Activated naive CD8-positive, alpha-beta T cell treated with anti-CD3 and anti-CD28 coated beads, Interleukin-2, amount 50 U/mL, for 24 hours (primary cell): Measurements from ENCODE around the gene SPOUT1.
"Not testable (repeated sequence)": the region's sequence is repeated elsewhere in the genome, so short reads cannot be mapped to it uniquely, and the experiment has no call there.

Experiments used
- ATAC-seq: fragments of 150-1000 bp; cut with Tn5 transposase; one replicate; pipeline ENCODE4 v1.10.0; 2021
- DNase-seq: peaks from one replicate; pipeline ENCODE4 v3.0.0; 2021
- H3K27ac Mint-ChIP-seq: one replicate; pipeline ENCODE4 v1.8.0; 2021; ENCODE audit warnings: mild to moderate bottlenecking, mixed read lengths
- H3K27me3 Mint-ChIP-seq: one replicate; pipeline ENCODE4 v1.8.0; 2021; ENCODE audit warnings: mixed read lengths
- H3K36me3 Mint-ChIP-seq: one replicate; pipeline ENCODE4 v1.8.0; 2021; ENCODE audit warnings: low read depth, mixed read lengths
- H3K4me1 Mint-ChIP-seq: one replicate; pipeline ENCODE4 v1.8.0; 2021; ENCODE audit warnings: mixed read lengths
- H3K4me3 Mint-ChIP-seq: one replicate; pipeline ENCODE4 v1.8.0; 2021; ENCODE audit warnings: mild to moderate bottlenecking, moderate library complexity, mixed read lengths
- H3K9me3 Mint-ChIP-seq: one replicate; pipeline ENCODE4 v1.8.0; 2021; ENCODE audit warnings: mixed read lengths

SPOUT1 gene

GRCh38 chr9:128846680-128847030 lies 17.1 kb upstream of the SPOUT1 start:
- H3K27ac Mint-ChIP-seq = no peak overlapping the region
- H3K27me3 Mint-ChIP-seq = no peaks in the 10 kb centered on the region
- no peaks in the 10 kb centered on the region for H3K4me1 Mint-ChIP-seq
- ATAC-seq (no peak), DNase-seq (no peak)
- no peak overlapping the region for H3K4me3 Mint-ChIP-seq
- H3K36me3 Mint-ChIP-seq = peaks cover 23% of the 10 kb centered on the region
- H3K9me3 Mint-ChIP-seq = peaks cover 13% of the 10 kb centered on the region

- Mint-ChIP-seq H3K4me3 (no peak overlapping the region), H3K36me3 (peaks cover 10% of the 10 kb centered on the region), H3K4me1 (no peaks in the 10 kb centered on the region), H3K27ac (no peak overlapping the region), H3K9me3 (peaks cover under 1% of the 10 kb centered on the region), H3K27me3 (no peaks in the 10 kb centered on the region)
- DNase-seq = no peak
- ATAC-seq = no peak
Observed at GRCh38 chr9:128845186-128845931, 15.8 kb upstream of the SPOUT1 start.

DNA sequence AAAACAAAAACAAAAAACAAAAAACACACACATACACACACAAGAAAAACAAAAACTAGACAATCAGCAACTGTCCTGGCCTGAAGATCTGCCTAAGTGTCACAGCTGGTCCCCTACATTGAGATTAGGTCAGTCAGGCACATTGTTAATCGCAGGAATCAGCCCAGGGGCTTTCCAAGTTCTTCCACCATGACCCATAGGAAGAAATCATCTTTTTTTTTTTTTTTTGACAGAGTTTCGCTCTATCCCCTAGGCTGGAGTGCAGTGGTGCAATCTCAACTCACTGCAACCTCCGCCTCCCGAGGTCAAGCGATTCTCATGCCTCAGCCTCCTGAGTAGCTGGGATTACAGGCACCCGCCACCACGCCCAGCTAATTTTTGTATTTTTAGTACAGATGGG lies 13.6 kb upstream of the SPOUT1 start:
- H3K36me3 Mint-ChIP-seq, H3K9me3 Mint-ChIP-seq, DNase-seq, H3K4me3 Mint-ChIP-seq, H3K4me1 Mint-ChIP-seq, H3K27ac Mint-ChIP-seq, H3K27me3 Mint-ChIP-seq, ATAC-seq: not testable (repeated sequence)

GRCh38 chr9:128841694-128842492 lies 12.3 kb upstream of the SPOUT1 start:
- no peak for ATAC-seq
- Mint-ChIP-seq H3K9me3 (no peaks in the 10 kb centered on the region), H3K4me1 (no peaks in the 10 kb centered on the region), H3K27ac (no peak overlapping the region), H3K36me3 (peaks cover 4% of the 10 kb centered on the region), H3K27me3 (no peaks in the 10 kb centered on the region), H3K4me3 (no peak overlapping the region)
- no peak for DNase-seq

DNA sequence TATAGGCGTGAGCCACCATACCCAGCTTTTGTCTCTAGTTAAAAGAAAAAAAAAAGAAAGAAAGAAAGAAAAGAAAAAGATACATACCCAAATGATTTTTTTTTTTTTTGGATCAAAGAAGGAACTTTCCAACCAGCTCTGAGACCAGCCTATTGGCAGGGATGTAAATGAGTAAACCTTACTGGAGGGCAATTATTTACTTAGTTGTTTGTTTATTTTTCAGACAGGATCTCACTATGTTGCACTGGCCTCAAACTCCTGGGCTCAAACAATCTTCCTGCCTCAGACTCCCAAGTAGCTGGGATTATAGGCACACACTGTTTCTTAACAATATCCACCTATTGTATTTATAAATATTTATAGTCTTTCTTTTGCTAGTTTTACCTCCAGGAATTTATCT lies 10.9 kb upstream of the SPOUT1 start:
- Mint-ChIP-seq H3K36me3 (peaks cover 4% of the 10 kb centered on the region), H3K9me3 (no peaks in the 10 kb centered on the region), H3K27me3 (no peaks in the 10 kb centered on the region), H3K4me1 (no peaks in the 10 kb centered on the region), H3K4me3 (no peak overlapping the region), H3K27ac (no peak overlapping the region)
- DNase-seq (no peak), ATAC-seq (no peak)

DNA sequence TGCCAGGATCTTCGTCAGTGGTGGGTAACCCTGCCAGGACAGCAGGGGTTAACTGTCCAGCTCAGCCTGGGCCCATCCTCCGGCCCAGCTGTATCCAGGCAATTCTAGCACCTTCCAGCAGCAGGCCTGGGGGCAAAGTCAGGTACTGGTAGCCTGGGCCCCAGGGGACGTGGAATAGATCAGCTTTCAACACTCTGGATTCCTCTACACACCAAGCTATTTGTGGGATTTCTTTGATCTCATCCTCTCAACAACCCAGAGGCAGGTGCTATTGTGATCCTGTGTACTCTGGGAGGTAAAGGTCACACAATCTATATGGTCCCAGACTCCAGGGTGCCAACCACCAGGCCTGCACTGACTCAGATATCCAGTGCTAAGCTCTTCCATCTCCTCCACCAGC lies 8.7 kb upstream of the SPOUT1 start:
- Mint-ChIP-seq H3K9me3 (no peaks in the 10 kb centered on the region), H3K36me3 (peaks cover 8% of the 10 kb centered on the region), H3K4me3 (no peak overlapping the region), H3K27ac (no peak overlapping the region), H3K4me1 (no peaks in the 10 kb centered on the region), H3K27me3 (no peaks in the 10 kb centered on the region)
- DNase-seq (no peak), ATAC-seq (no peak)

DNA sequence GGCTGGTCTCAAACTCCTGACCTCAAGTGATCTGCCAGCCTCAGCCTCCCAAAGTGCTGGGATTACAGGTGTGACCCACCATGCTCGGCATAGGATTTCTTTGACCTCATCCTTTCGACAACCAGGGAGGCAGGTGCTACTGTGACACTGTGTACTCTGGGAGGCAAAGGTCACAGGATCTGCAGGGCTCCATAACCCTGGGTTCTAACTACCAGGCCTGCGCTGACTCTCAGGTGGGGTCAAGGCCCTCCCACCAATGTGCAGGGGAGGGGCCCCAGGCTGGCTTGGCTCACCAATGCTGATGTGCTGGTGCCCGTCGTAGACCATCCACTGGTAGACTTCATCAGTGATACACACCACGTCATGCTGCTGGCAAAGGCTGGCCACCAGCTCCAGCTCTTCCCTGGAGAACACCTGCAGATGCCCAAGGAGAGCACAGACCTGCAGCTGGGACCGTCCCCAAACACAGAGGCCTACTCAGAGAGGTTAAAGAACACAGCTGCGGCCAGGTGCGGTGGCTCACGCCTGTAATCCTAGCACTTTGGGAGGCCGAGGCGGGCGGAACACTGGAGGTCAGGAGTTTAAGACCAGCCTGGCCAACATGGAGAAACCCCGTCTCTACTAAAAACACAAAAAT lies 7.0 kb upstream of the SPOUT1 start:
- peaks cover 11% of the 10 kb centered on the region for H3K36me3 Mint-ChIP-seq
- H3K9me3 Mint-ChIP-seq = no peaks in the 10 kb centered on the region
- no peak for ATAC-seq
- no peaks in the 10 kb centered on the region for H3K27me3 Mint-ChIP-seq
- no peak for DNase-seq
- no peak overlapping the region for H3K27ac Mint-ChIP-seq
- H3K4me3 Mint-ChIP-seq = no peak overlapping the region
- no peaks in the 10 kb centered on the region for H3K4me1 Mint-ChIP-seq

- ATAC-seq (no peak), DNase-seq (no peak)
- no peaks in the 10 kb centered on the region for H3K4me1 Mint-ChIP-seq
- no peak overlapping the region for H3K27ac Mint-ChIP-seq
- H3K4me3 Mint-ChIP-seq = no peak overlapping the region
- no peaks in the 10 kb centered on the region for H3K9me3 Mint-ChIP-seq
- peaks cover 11% of the 10 kb centered on the region for H3K36me3 Mint-ChIP-seq
- H3K27me3 Mint-ChIP-seq = no peaks in the 10 kb centered on the region
Observed at GRCh38 chr9:128835246-128836210, 5.9 kb upstream of the SPOUT1 start.

DNA sequence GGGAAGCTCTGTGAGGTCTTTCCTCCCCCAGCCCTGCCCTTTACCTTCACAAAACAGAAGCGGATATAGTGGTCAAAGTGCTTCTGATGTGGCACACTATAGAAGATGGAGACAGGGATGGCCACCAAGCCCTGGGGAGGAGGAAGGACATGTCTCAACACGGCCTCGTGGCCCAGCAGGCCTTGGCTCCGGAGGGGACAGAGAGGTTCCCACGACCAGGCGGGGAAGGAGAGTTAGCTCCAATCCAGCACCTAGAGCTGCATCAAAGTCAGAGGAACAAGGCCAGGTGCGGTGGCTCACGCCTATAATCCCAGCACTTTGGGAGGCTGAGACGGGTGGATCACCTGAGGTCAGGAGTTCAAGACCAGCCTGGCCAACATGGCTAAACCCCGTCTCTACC lies 4.1 kb upstream of the SPOUT1 start:
- no peak overlapping the region for H3K27ac Mint-ChIP-seq
- ATAC-seq (no peak), DNase-seq (no peak)
- H3K9me3 Mint-ChIP-seq = no peaks in the 10 kb centered on the region
- no peak overlapping the region for H3K4me3 Mint-ChIP-seq
- H3K4me1 Mint-ChIP-seq = peaks cover 9% of the 10 kb centered on the region
- H3K27me3 Mint-ChIP-seq = no peaks in the 10 kb centered on the region
- H3K36me3 Mint-ChIP-seq = peaks cover 16% of the 10 kb centered on the region

DNA sequence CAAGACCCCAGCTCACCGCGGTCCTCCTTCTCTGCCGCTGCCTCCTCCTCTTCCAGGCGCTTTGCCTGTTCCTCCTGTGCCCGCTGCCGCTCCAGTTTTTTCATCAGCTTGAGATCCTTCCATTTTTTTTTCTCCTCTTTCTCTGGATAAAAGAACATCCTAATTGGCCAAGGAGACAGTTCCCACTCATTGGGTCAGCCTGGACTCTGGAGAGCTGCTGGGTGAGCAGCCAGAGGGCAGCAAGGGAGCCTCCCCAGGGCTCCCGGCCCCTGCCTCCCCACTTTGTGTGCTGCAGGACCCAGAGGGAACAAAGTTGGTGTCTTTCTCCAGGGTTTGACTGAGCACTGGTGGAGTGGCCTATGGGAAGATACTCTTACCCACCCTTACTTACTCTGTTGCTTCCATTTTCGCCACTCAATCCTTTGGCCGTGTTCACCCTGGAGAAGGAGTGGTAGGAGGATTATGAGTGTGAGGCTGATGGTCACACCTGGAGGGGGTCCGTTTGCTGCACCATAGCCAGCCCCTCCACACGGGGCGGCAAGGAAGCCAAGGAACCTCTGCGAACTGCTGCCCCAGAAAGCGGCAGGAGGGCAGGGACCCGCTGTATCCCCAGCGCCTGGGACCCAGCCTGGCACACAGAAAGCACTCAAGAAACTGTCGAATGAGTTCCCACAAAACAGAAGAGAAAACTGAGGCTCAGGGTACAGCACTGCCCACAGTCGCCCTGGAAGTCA lies 708 bp downstream of the SPOUT1 start:
- DNase-seq (no peak), ATAC-seq (no peak)
- Mint-ChIP-seq H3K36me3 (peaks cover 23% of the 10 kb centered on the region), H3K27ac (peak overlapping the region; percentile 95), H3K9me3 (no peaks in the 10 kb centered on the region), H3K27me3 (no peaks in the 10 kb centered on the region), H3K4me1 (peaks cover 21% of the 10 kb centered on the region), H3K4me3 (peak overlapping the region; percentile 98)

GRCh38 chr9:128828267-128828666 lies 1.3 kb downstream of the SPOUT1 start:
- H3K27me3 Mint-ChIP-seq = no peaks in the 10 kb centered on the region
- peaks cover 21% of the 10 kb centered on the region for H3K4me1 Mint-ChIP-seq
- no peaks in the 10 kb centered on the region for H3K9me3 Mint-ChIP-seq
- no peak for DNase-seq
- ATAC-seq = no peak
- H3K36me3 Mint-ChIP-seq = peaks cover 23% of the 10 kb centered on the region
- peak overlapping the region; percentile 98 for H3K4me3 Mint-ChIP-seq
- peak overlapping the region; percentile 95 for H3K27ac Mint-ChIP-seq

- Mint-ChIP-seq H3K9me3 (no peaks in the 10 kb centered on the region), H3K4me1 (peaks cover 23% of the 10 kb centered on the region), H3K27me3 (no peaks in the 10 kb centered on the region), H3K36me3 (peaks cover 24% of the 10 kb centered on the region), H3K4me3 (no peak overlapping the region), H3K27ac (no peak overlapping the region)
- no peak for ATAC-seq
- no peak for DNase-seq
Observed at GRCh38 chr9:128825923-128826700, 3.5 kb downstream of the SPOUT1 start.

- Mint-ChIP-seq H3K4me1 (peaks cover 27% of the 10 kb centered on the region), H3K9me3 (no peaks in the 10 kb centered on the region), H3K4me3 (no peak overlapping the region), H3K27ac (no peak overlapping the region), H3K27me3 (no peaks in the 10 kb centered on the region), H3K36me3 (peaks cover 24% of the 10 kb centered on the region)
- DNase-seq (no peak), ATAC-seq (no peak)
Observed at GRCh38 chr9:128824911-128825310, 4.7 kb downstream of the SPOUT1 start.
